GM18508 (cell line): ENCODE measurements around the gene LGALS7.
"Not testable (repeated sequence)": the region's sequence is repeated elsewhere in the genome, so short reads cannot be mapped to it uniquely, and the experiment has no call there.

Experiments used
- ATAC-seq: cut with Tn5 transposase; IDR thresholded peaks from one replicate; pipeline ENCODE4 v1.9.1; 2021; ENCODE audit warnings: moderate number of reproducible peaks; ENCODE audit not compliant: insufficient read depth, unreplicated experiment

LGALS7 gene

DNA sequence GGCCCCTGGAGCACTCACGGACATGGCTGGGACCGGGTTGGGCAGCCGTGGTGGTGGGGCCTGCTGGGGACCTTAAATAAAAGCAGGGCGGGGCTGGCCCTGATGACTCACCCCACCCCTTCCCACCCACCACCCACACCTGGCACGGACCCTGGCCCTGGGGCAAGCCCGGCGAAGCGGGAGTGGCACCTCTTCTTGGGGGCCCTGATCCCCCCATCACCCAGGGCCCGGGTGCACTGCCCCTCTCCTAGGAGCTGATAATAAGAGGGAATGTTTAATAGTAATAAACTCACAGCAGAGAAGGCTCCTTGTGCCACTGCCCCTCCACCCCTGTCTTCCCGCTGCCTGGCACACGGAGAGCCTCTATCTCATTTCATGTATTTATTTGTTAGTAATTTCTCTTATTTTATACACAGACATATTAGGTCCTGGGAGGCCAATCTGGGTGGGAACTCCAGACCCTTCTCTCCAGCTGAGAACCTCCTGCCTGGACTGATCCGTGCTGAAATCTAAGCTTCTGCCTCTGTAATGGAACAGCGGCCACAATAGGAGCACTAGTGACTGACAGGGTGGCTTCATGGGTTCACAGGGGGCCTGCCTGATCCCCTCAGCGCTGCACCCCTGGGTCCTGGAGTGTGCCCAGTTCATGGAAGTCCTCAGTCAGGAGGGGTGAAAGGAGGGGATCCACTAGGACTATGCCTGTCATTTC is at the start of gene LGALS7:
Gene LGALS7, minus strand, starts transcription at position 49 of the 709 bp plus-strand sequence. Its CDS starts 25 bp downstream, at position 24.
- no peak for ATAC-seq

DNA sequence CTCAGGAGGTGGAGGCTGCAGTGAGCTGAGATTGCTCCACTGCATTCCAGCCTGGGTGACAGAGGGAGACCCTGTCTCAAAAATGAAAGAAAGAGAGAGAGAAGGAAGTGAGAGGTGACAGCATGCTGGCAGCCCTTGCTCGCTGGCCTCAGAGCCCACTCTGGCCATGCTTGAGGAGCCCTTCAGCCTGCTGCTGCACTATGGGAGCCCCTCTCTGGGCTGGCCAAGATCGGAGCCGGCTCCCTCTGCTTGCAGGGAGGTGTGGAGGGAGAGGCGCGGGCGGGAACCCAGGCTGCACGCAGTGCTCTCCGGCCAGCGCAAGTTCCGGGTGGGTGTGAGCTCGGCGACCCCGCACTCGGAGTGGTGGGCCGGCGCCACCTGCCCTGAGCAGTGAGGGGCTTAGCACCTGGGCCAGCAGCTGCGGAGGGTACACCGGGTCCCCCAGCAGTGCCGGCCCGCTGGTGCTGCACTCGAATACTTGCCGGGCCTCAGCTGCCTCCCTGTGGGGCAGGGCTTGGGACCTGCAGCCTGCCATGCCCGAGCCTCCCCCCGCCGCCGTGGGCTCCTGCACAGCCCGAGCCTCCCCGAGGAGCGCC is 48.0 kb upstream of the LGALS7 start:
- ATAC-seq: not testable (repeated sequence)

DNA sequence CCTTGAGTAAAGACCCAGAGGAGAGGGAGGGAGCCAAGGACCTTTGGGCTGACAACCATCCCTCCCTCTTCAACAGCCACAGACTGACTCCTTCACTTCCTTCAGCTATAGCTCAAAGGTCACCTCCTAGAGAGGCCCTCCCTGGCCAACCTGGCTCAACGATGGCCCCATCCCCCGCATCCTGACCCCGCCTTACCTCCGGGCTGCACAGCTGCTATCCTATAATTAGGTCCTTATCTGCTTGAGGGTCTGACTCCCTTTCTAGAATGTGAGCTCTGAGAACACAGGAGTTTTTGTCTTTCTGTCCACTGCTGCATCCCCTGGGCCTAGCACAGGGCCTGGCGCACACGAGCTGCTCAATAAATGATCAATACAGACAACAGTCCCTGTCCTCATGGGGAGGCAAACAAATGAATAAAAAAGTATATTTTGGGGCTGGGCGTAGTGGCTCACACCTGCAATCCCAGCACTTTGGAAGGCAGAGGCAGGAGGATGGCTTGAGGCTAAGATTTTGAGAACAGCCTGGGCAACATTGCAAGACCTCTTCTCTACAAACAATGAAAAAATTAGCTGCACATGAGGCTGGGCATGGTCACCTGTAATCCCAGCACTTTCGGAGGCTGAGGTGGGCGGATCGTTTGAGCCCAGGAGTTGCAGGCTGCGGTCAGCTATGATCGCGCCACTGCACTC is 46.1 kb upstream of the LGALS7 start:
- ATAC-seq: no peak

DNA sequence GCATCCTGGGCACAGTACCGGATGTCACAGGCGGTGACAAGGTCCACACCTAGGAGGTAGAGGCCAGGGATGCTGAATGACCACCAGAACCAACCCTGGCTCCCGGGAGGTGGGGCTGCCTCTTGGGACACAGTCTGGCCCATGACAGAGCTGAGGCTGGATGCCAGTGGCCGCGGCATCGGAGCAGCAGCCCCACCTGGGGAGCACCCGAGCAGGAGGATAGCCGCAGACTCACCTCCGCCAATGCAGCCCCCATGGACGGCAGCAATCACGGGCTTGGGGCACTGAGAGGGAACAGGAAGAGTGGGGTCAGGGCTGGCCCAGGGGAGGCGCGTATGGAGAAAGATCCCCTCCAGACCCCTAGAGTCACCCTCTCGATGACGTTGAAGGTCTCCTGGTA is 43.8 kb upstream of the LGALS7 start:
- no peak for ATAC-seq

DNA sequence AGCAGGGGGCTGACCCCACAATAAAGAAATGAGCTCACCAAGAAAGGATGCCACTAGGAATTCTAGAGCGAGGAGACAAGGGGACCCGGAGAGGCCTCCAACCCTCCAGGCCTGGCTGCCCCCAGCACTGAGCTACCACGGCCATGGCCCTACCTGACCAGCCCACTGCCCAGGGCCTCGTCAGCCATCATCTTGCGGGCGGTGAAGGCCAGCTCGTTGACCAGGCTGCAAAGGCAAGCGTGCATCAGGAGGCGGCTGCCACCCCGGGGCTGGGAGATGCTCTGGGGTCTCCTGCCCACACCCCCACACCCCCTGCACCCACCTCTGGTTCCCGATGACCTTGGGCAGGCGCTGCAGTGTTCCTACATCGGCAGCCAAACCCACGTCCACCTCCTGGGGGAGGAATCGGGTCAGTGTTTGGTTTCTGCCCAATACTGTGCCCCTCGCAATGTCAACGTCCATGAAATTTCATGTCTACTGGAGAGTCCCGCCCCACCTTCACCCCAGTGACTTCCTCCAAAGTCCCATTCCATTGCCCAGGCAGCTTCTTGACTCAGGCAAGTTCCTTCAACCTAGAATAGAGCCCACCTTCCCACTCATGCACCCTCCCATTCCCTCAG is 42.9 kb upstream of the LGALS7 start:
- ATAC-seq: no peak

DNA sequence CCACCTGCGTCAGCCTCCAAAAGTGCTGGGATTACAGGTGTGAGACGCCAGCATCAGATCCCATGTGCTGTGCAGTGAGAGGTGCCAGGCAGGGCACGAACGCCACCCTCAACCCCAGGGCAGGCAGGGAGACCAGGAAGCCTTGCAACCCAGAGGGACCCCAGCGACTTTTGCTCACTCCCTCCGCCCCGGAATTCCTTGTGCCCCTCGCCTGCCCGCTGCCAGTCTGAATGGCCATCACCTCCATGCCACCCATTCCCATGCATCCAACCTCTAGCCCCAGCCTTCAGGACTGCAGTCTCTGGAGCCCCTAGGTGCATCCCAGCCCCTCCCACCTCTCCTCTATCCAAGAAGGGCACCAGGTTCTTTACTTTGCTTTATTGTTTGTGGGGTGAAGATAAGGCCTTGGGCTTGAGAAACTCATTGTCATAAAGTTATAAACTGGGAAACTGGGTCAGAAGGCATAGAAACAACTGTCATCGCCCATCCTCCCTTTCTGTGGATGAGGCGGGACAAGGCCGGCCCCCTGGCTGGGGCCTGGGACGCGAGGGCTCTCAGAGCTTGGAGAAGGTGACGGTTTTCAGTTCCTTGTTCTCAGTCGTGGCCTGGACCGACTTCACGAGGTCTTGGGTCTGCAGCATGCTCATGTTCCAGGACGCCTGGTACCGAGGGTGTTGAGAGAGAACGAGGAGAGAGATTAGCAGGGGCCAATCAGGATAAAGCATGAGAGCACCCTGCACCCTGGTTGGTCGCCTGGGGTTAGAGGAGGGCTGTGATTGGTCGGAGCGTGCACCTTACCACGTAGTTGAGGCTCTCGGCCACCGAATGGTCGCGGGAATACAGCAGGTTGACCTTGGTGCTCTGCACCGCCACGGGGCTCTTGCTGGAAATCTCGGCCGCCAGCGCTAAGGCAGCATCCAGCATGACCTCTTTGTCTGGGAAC is 42.0 kb upstream of the LGALS7 start:
- ATAC-seq: no peak

DNA sequence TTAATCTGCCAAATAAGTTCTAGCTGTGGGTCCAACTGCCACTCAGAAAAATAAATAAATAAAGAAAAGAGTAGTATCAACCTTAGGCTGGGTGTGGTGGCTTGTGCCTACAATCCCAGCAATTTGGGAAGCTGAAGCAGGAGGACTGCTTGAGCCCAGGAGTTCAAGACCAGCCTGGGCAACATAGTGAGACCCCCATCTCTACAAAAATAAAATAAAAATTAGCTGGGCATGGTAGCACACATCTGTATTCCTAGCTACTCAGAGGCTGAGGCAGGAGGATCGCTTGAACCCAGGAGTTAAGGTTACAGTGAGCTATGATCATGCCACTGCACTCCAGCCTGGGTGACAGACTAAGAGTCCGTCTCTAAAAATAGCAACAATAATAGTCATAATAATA is 40.6 kb upstream of the LGALS7 start:
- ATAC-seq: not testable (repeated sequence)

DNA sequence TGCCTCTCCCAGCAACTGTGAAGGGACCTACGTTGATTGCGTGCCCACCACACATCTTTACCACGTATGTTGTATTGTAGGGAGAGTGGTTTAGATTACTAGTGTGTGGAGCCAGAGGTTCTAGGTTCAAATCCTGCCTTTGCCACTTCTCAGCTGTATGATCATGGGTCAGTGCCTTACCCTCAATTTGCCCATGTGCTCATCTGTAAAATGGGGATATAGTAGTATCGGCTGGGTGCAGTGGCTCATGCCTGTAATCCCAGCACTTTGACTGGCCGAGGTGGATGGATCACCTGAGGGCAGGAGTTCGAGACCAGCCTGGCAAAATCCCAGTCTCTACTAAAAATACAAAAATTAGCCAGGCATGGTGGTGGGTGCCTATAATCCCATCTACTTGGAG is 40.0 kb upstream of the LGALS7 start:
- no peak for ATAC-seq

DNA sequence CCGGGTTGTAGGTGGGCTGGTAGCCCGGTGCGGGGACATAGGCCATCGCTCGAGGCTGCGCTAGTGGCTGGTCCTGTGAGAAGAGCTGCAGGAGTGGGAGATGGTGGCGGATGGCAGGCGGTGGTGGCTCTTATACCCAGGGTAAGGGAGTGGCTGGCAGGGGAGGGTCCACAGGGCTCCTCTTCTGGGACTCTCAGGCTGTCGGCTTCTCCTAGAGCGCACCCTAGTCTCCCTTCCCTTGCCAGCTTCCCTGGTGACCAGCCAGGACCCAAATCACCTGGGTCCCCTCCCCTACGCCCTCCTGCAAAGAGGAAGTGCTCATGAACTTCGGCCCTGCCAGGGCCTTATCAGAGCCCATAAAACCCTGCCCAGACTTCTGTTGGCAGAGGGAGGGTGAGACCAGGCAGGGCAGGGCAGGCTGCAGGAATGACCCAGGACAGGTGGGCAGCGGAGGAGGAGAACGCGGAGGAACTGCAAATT is 39.6 kb upstream of the LGALS7 start, which contains the start of gene LGALS4:
Gene LGALS4, minus strand, starts transcription at position 105 of the 480 bp plus-strand sequence. Its CDS starts 59 bp downstream, at position 46.
- ATAC-seq: no peak

DNA sequence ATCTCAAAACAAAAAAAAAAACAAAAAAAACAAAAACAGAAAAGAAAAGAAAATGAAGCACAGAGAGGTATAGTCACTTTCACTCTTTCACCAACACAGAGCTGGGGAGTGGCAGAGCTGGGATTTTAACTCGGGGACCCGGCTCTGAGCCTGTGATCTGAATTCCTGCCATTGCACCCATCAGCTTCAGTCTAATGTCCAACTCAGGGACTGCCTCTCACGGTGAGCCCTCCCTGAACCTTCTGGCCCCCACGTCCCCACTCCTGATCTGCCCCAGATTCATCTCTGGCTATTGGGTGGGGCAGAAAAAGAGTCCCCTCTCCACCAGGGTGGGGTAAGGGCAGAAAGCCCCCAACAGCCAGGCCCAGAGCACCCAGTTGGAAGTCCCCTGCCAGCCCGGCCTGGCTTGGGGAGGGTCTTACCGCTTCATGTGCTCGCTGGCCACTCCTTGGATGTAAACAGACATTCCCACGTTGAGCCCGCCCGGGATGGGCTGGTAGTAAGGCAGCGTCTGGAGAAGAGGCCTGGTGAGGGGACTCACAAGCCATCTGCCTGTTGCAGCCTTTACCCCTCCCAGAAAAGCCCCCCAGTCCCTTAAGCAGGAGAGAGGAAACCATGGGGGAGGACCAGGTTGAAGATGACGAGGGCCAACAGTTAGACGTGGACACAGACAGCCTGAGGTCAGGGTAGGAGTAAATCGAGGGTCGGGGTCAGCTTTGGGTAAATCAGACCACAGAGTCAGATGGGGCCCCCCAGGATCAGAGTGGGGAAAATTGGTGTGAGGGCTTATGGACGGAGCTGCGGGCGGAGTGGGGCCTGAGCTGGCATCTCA is 38.9 kb upstream of the LGALS7 start:
- ATAC-seq: no peak

DNA sequence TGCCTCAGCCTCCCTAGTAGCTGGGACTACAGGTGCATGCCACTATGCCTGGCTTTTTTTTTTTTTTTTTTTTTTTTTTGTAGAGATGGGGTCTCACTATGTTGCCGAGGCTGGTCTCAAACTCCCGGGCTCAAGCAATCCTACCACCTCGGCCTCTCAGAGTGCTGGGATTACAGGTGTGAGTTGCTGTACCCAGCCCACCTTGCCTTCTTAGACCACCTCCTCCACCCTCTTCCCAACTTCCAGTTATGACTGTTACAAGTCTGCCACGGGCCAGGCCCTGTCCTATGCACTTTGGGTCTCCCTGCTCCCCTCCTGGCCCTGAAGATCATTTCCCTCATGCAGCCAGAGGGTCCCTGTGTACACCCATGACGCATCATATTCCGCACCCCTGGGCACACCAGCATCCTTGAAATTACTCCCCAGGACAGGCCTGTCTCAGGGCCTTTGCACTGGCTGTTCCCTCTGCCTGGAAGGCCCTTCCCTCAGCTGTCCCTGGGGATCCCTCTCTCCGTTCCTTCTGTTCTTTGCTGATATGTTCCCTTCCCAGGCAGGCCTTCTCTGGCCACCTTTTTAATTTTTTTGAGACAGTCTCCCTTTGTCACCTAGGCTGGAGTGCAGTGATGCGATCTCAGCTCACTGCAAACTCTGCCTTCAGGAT is 36.4 kb upstream of the LGALS7 start:
- no peak for ATAC-seq

DNA sequence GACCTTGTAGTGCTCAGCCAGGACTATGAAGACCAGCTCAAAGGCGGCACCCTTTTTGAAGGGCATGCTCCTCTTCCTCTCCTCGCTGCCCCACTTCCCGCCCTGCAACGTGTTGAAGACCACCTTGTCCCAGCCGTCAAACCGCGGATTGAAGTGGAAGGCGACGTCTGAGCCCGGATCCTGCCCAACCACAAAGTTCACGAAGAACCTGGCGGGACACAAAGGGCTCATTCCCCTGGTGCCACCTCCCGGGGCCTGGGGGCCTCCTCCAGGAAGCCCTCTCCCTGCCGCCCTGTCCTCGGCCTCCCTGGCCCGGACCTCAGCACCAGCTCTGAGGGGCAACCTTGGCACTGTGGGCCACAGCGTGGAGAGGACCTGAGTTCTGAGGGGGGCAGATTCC is 35.4 kb upstream of the LGALS7 start:
- ATAC-seq: no peak

DNA sequence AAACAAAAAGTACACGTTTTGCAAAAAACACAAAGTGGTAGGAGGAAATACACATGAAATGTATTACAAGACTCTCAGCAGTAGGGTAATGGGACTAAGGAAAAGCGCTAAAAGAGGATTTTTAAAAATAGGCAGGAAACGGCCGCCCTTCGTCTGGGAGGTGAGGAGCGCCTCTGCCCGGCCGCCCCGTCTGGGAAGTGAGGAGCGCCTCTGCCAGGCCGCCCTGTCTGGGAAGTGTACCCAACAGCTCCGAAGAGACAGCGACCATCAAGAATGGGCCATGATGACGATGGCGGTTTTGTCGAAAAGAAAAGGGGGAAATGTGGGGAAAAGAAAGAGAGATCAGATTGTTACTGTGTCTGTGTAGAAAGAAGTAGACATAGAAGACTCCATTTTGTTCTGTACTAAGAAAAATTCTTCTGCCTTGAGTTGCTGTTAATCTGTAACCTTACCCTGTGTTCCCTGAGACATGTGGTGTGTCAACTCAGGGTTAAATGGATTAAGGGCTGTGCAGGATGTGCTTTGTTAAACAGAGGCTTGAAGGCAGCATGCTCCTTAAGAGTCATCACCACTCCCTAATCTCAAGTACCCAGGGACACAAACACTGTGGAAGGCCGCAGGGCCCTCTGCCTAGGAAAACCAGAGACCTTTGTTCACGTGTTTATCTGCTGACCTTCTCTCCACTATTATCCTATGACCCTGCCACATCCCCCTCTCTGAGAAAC is 34.2 kb upstream of the LGALS7 start:
- not testable (repeated sequence) for ATAC-seq

DNA sequence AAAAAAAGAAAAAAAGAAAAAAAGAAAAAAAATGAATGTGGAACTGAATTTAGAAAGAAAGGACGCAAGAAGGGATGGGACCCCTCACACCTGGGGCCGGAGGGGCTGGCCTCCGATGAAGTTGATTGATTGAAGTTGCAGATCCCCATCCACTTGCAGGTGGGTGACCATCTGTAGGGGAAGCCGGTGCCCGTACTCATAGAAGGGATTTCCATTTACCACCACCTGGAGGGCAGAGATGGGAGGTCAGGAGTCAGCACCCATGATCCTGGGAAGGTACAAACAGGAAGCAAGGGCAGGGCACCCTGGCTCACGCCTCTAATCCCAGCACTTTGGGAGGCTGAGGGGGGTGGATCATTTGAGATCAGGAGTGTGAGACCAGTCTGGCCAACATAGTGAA is 33.1 kb upstream of the LGALS7 start:
- no peak for ATAC-seq

DNA sequence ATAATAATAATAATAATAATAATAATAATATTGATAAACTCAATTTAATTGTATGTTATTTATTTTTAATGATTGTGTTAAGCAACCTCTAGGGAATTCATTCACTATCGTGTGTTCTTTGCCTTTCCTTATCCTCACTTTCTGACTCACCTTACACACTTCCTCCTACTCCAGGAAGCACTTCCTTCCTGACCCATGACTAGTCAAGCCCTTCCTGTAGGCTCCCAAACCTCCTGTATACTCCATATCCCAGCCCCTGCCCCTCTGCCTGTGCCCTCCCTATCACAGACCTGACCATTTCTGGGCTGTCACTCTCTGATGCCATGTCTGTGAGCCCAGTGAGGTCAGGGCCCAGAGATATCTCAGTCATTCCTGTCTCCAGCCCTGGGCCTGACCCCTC is 31.9 kb upstream of the LGALS7 start:
- no peak for ATAC-seq

DNA sequence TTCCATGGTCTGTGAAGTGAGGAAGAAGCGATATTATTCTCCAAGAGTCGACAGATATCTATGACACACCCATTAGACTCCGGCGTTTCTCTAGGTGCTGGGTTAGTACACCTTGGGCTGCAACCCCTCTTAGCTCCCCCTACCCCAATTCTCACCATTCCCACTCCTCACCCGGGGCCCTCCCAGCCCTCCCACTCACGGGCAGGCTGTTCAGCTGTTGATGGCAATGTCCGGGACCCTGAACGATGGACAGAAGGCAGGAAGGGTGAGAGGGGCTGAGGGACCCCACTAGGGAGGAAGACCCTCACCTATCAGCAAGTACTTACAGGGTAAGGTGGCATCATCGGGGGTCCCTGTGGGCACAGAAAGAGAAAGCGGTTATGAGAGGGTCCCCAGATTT is 30.2 kb upstream of the LGALS7 start:
- ATAC-seq: no peak

DNA sequence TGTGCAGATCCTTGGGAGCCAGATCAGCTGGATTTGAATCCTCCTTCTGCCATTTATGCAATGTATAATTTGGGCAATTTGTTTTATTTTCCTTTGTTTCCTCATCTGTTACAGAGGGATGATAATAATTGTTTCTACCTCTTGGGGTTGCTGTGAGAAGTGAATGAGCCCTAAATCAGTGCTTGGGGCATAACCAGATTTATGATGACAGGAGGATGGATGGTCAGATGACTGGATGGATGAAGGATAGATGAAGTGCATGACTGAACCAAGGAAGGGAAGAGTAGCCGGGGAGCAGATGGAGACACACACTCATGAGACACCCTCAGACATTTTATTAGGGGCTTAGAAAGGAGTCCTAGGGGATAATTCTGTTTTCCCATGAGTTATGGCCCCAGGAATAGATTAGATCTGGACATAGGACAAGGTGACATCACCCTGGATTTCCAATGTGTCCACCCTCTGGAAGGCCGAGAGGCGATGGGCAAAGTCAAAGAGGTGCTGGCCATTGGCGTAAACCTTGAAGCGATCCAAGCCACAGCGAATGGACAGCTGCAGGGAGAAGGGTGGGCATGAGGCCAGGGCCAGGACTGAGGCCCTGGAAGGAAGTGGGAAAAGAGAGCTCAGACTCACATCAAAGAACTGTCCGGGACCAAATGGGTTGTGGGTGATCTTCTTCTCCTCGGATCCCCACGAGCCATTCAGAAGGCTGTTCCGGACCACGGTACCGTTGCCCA is 28.2 kb upstream of the LGALS7 start:
- ATAC-seq: no peak
